ENCODE data around the gene FARSA.
A peak's percentile ranks its signal among the peaks of the same experiment; 100 is the strongest.
"Not testable (repeated sequence)": the region's sequence is repeated elsewhere in the genome, so short reads cannot be mapped to it uniquely, and the experiment has no call there.

The FARSA gene

GRCh38 chr19:12933287-12934072 is at the start of gene FARSA:
Gene FARSA (minus strand): TSS chr19:12933711. CDS start chr19:12933696, 15 bp downstream.
- H3K4me3 ChIP-seq (ENCODE audit: low read depth, low read length): peak within 1 kb of the TSS; percentile 100
- DNase-seq (ENCODE audit: low read depth): peak; percentile 94
- TF ChIP-seq, protein P1, sequence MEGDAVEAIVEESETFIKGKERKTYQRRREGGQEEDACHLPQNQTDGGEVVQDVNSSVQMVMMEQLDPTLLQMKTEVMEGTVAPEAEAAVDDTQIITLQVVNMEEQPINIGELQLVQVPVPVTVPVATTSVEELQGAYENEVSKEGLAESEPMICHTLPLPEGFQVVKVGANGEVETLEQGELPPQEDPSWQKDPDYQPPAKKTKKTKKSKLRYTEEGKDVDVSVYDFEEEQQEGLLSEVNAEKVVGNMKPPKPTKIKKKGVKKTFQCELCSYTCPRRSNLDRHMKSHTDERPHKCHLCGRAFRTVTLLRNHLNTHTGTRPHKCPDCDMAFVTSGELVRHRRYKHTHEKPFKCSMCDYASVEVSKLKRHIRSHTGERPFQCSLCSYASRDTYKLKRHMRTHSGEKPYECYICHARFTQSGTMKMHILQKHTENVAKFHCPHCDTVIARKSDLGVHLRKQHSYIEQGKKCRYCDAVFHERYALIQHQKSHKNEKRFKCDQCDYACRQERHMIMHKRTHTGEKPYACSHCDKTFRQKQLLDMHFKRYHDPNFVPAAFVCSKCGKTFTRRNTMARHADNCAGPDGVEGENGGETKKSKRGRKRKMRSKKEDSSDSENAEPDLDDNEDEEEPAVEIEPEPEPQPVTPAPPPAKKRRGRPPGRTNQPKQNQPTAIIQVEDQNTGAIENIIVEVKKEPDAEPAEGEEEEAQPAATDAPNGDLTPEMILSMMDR (conservative IDR thresholded peaks at IDR 0.05; ENCODE audit: low read depth, low read length): no peak

GRCh38 chr19:12983091-12983490 is 49.6 kb upstream of the FARSA start:
- H3K4me3 ChIP-seq (ENCODE audit: low read depth, low read length): peak overlapping the region; percentile 42
- no peak for DNase-seq (ENCODE audit: low read depth)
- TF ChIP-seq, protein P1 (conservative IDR thresholded peaks at IDR 0.05; ENCODE audit: low read depth, low read length): no peak

- no peak overlapping the region for H3K4me3 ChIP-seq (ENCODE audit: low read depth, low read length)
- TF ChIP-seq, protein P1 (conservative IDR thresholded peaks at IDR 0.05; ENCODE audit: low read depth, low read length): no peak
- DNase-seq (ENCODE audit: low read depth): no peak
These were observed 49.1 kb upstream of the FARSA start for GRCh38 chr19:12982648-12983047.

- TF ChIP-seq, protein P1 (conservative IDR thresholded peaks at IDR 0.05; ENCODE audit: low read depth, low read length): no peak
- H3K4me3 ChIP-seq (ENCODE audit: low read depth, low read length): no peak overlapping the region
- DNase-seq (ENCODE audit: low read depth): no peak
These were observed 46.5 kb upstream of the FARSA start for GRCh38 chr19:12979974-12980373.

DNA sequence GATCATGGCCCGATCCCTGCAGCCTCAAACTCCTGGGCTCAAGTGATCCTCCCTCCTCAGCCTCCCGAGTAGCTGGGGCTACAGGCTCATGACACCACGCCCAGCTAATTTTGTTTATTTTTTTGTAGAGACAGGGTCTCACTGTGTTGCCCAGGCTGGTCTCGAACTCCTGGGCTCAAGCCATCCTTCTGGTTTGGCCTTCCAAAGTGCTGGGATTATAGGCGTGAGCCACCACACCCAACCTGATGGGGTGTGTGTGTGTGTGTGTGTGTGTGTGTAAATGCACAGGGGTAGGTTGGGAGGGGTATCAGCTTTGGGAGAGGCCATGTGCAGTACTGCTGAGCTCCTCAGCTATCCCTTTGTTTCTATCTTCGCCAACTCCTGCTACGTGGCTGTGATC is 42.6 kb upstream of the FARSA start:
- H3K4me3 ChIP-seq (ENCODE audit: low read depth, low read length); DNase-seq (ENCODE audit: low read depth): not testable (repeated sequence)

DNA sequence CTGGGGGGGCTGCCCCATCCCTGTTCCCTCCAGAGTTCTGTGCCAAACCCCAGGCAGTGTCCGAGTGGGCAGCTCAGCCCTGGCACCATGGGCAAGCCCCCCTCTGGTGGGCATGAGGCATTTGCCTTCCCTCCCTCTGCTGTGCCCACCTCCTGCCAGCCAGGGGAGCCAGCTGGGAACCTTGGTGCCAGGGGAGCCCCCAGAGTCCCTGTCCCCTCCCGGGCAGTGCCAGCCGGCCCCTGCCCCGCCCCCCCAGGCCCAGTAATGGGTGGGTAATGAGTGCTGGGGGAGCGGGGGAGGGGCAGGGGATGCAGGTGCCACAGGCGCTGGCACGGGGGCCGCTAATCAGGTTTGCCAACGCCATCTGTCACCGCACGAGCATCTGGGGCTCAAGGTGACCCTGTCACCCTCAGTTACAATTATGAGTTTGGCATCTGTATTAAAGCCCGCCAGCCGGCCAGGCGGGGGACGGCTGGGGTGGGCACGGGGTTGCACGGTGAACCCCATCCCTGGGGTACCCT is 41.8 kb upstream of the FARSA start:
- no peak for DNase-seq (ENCODE audit: low read depth)
- no peak overlapping the region for H3K4me3 ChIP-seq (ENCODE audit: low read depth, low read length)
- TF ChIP-seq, protein P1 (conservative IDR thresholded peaks at IDR 0.05; ENCODE audit: low read depth, low read length): no peak

DNA sequence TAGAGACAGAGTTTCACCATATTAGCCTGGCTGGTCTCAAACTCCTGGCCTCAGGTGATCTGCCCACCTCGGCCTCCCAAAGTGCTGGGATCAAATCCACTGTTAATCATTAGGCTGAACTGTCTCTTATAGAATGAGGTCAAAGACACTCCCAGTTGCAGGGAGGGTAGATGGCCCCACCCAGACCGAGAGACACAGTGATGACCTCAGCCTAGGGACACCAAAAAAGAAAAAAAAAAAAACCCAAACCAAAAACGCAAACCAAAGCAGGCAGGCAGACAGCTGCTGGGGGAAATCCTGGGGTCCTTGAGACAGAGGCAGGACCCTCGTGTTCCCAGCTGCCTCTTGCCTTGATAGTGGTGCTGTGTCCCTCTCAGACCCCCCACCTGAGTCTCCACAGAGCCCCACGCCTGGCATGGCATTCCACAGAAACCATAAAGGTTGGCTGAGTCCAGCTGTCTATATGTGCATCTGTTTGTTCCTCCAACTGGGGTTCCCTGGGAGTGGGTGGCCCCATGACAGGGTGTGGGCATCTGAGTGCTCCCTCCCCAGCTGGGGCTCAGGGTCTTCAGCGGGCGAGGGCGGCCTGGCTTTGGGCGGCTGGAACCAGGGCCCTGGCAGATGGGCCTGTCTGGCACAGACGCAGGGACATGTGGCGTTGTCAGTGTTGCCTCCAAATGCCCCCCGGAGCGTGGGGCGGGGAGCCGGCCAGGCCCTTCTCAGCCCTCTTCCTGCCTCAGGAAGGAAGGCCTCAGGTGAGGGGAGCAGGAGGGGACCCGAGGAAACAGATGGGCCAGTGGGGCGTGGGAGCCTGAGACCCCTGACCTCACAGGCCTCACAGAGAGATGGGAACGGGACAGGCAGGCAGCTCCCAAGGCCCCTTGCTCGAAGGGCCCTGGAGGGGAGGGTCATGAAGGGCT is 41.0 kb upstream of the FARSA start:
- no peak for DNase-seq (ENCODE audit: low read depth)
- TF ChIP-seq, protein P1 (conservative IDR thresholded peaks at IDR 0.05; ENCODE audit: low read depth, low read length): no peak
- H3K4me3 ChIP-seq (ENCODE audit: low read depth, low read length): no peak overlapping the region
